Smooth muscle cell of trachea (primary cell): ENCODE data around the gene PITPNC1. TPM values are rescaled to one million over a fixed set of nuclear protein-coding genes. Genes with fewer than 3 reads are reported as not detected.

ENCODE experiments used
- total RNA-seq: library from RNA; depleted of rRNA; stranded (reverse); fragments of >200 nt; gene quantifications from 2 replicates; pipeline ENCODE4 v1.2.1, GENCODE V29; 2014

The PITPNC1 gene
- total RNA-seq, result 9.6 and 16.6 TPM in 2 replicates

GRCh38 chr17:67376737-67377487 lies at the start of gene PITPNC1:
TSS of gene PITPNC1 (plus strand) at chr17:67377281.

GRCh38 chr17:67366193-67367157 lies 10.6 kb upstream of the PITPNC1 start, which contains the start of gene PSMD12:
TSS of gene PSMD12 (minus strand) at chr17:67366577. CDS start at chr17:67366519, 58 bp downstream.

GRCh38 chr17:67717624-67718324 lies 340.7 kb downstream of the PITPNC1 start, which contains the start of gene NOL11:
TSS of gene NOL11 (plus strand) at chr17:67717936. CDS start at chr17:67717948, 12 bp downstream.

Other genes starting within 250 kb of the PITPNC1 start
- 39.5 and 60.8 TPM in 2 replicates for gene HELZ, start 132.1 kb upstream of the PITPNC1 start, total RNA-seq
- gene PSMD12, start 10.7 kb upstream of the PITPNC1 start, total RNA-seq, result 18.9 and 29.8 TPM in 2 replicates